Activated CD8-positive, alpha-beta memory T cell treated with anti-CD3 and anti-CD28 coated beads, Interleukin-2, amount 10 ng/mL, durations not matched to agents 7 days and 5 days (primary cell): ENCODE results near the gene NUDT4. TPM values are rescaled to one million over a fixed set of nuclear protein-coding genes. Genes with fewer than 3 reads are reported as not detected.
"Not testable (repeated sequence)": the region's sequence is repeated elsewhere in the genome, so short reads cannot be mapped to it uniquely, and the experiment has no call there.

Experiments
- ATAC-seq: fragments of 150-1000 bp; cut with Tn5 transposase; one replicate; pipeline ENCODE4 v1.10.0; 2021; ENCODE audit warnings: moderate library complexity
- CTCF ChIA-PET: fragments of 350-600 bp; sonication (Branson Sonifier 250); formaldehyde crosslinking; loops from one replicate; lab custom pipeline; 2021; ENCODE audit warnings: antibody characterized with exemption; lab: Charles Lee
- DNase-seq: peaks from one replicate; pipeline ENCODE4 v3.0.0-alpha.2; 2020
- H3K27ac Mint-ChIP-seq: one replicate; pipeline ENCODE4 v1.8.0; 2021; ENCODE audit warnings: mild to moderate bottlenecking, mixed read lengths
- H3K27me3 Mint-ChIP-seq: one replicate; pipeline ENCODE4 v1.8.0; 2021; ENCODE audit warnings: mixed read lengths
- H3K36me3 Mint-ChIP-seq: one replicate; pipeline ENCODE4 v1.8.0; 2021; ENCODE audit warnings: mild to moderate bottlenecking, mixed read lengths
- H3K4me1 Mint-ChIP-seq: one replicate; pipeline ENCODE4 v1.8.0; 2021; ENCODE audit warnings: mixed read lengths
- H3K4me3 Mint-ChIP-seq: one replicate; pipeline ENCODE4 v1.8.0; 2021; ENCODE audit warnings: mild to moderate bottlenecking, moderate library complexity, mixed read lengths
- H3K9me3 Mint-ChIP-seq: one replicate; pipeline ENCODE4 v1.8.0; 2022; ENCODE audit warnings: low read depth, mixed read lengths
- total RNA-seq, 2 experiments: library from RNA; stranded (reverse); gene quantifications; one replicate each; pipeline ENCODE4 v1.2.3, GENCODE V29; 2021

The NUDT4 gene
- total RNA-seq, 2 experiments from 2014 or later, result 42.8 to 63.8 TPM

DNA sequence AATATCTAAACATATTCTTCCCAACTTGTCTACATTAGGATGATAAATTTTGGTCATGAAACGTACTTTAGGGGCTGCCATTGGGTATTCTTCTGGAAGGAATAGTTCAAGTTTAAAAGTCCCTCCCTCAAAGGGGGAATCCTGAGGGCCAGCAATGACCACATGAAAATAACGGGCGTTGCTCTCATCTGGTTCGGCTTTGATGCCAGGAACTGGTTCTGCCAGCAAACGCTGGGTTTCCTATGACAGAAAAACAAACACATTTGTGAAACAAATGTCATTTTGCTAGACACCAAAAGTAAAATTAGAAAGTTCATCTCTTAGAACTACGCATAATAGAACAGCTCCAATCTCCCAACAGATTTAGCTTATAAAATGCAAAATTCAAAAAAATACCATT, 33.3 kb downstream of the NUDT4 start:
- H3K4me3 Mint-ChIP-seq, DNase-seq, ATAC-seq, H3K9me3 Mint-ChIP-seq, H3K27me3 Mint-ChIP-seq: not testable (repeated sequence)
- Mint-ChIP-seq H3K27ac (peak overlapping the region; percentile 40), H3K4me1 (peaks cover 59% of the 10 kb centered on the region), H3K36me3 (peaks cover 64% of the 10 kb centered on the region)
- CTCF ChIA-PET, result interaction anchor here (0.9 to 1.3 kb wide), 3 partner anchors 9 to 313 kb away, joined by 3 to 6 read pairs (median 4); no protein-coding TSS in a partner anchor

DNA sequence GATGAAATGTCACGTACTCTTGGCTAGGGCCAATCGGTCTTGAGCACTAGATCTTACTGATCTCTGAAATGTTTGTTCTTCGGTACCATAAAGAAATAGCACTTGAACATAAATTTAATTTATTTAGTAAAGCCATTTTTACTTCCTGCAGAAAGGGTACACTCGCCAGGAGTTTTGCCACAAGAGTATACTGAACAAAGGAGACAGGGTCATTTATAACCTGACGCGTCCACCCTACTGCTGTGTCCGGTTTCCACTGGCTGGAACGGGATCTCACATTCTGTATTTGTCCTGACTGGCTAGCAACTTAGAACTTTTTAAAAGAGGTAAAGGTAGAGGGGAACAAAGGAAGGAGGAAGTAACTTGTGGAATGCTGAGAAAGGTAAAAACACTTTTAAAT, 34.7 kb downstream of the NUDT4 start:
- not testable (repeated sequence) for ATAC-seq, DNase-seq, H3K27ac Mint-ChIP-seq, H3K27me3 Mint-ChIP-seq, H3K4me3 Mint-ChIP-seq, H3K9me3 Mint-ChIP-seq
- CTCF ChIA-PET, result interaction anchor here (3.9 kb wide), 1 partner anchor 16 kb away, joined by 19 read pairs; no protein-coding TSS in a partner anchor
- Mint-ChIP-seq H3K4me1 (peaks cover 73% of the 10 kb centered on the region), H3K36me3 (peaks cover 53% of the 10 kb centered on the region)

DNA sequence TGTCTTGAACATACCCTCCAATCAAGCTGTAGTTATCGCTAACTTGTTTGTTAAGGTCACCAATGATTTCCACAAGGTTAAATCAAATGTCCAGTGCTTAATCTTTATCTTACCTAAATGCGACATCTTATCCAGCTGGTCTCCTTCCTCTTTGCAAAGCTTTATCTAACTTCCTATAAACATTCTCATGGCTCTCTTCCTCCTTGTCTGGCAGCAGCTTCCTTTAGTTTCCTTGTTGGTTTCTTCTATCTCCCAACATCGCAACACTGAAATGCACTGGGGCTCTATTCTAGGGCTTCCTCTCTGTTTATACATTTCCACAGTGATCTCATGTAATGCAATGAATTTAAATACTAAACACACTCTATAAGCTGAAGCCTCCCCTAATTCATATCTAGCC, 35.3 kb downstream of the NUDT4 start:
- no peak for DNase-seq
- peaks cover 47% of the 10 kb centered on the region for H3K36me3 Mint-ChIP-seq

DNA sequence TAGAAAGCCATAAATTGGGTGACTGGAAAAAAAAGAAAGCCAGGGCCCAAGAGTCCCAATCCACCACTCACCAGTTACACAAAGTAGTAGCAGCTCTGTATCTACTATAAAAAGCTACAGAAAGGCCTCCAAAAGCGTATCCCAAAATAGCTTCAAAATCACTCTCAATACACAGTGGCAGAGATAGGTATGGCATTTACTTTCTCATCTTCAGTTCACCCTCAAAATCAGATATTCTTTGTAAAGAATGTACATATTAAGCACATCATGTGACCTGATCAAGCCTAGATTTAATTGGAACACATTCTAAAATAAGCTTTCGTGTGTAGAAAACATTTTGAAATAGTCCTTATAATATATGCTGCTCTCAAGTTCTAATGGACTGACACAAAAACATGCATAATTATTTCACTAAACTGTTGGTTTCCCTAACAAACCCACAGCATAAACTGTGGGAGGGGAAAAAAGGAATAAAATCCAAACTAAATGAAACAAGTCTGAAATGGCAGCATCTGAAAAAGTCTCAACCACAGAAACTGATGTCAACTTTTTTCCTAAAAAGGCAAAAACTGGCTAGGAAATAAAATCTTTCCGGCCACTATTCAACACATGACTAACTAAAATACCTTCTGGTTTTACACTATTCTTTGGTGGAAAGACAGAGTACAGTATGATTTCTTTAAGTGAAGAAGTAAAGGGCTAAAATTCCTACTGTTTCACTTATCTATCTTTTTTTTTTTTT, 38.2 kb downstream of the NUDT4 start:
- ATAC-seq (peak; percentile 43), DNase-seq (no peak)
- Mint-ChIP-seq H3K4me3 (peak overlapping the region; percentile 53), H3K9me3 (no peaks in the 10 kb centered on the region), H3K36me3 (peaks cover 25% of the 10 kb centered on the region), H3K4me1 (peaks cover 69% of the 10 kb centered on the region), H3K27ac (peak overlapping the region; percentile 75), H3K27me3 (no peaks in the 10 kb centered on the region)
- CTCF ChIA-PET, result interaction anchor here (0.8 to 3.9 kb wide), 4 partner anchors 9 to 39 kb away, joined by 3 to 19 read pairs (median 4); no protein-coding TSS in a partner anchor

More for the DNA sequence above, 35.3 kb downstream of the NUDT4 start:
- peaks cover 73% of the 10 kb centered on the region for H3K4me1 Mint-ChIP-seq
- H3K27me3 Mint-ChIP-seq, result no peaks in the 10 kb centered on the region
- ATAC-seq, result no peak
- H3K27ac Mint-ChIP-seq, result no peak overlapping the region
- H3K4me3 Mint-ChIP-seq, result no peak overlapping the region
- CTCF ChIA-PET, result interaction anchor here (0.7 to 3.9 kb wide), 2 partner anchors 16 to 689 kb away, joined by 3 to 19 read pairs; no protein-coding TSS in a partner anchor
- no peaks in the 10 kb centered on the region for H3K9me3 Mint-ChIP-seq

DNA sequence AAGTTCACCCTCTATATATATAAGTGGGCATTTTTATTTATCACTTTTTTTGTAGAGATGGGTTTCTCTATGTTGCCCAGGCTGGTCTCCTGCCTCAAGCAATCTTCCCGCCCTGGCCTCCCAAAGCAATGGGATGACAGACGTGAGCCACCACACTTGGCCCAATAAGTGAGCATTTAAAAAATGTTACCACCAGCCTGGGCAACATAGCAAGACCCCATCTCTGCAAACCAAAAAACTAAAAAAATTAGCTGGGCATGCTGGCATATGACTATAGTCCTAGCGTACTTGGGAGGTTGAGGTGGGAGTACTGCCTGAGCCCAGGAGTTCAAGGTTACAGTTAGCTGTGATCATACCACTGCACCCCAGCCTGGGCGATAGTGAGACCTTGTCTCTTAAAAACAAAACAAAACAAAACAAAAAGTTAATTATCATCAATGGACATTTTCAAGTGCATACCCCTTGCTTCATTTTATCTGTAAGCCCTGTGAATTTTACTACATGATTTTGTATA, 40.3 kb downstream of the NUDT4 start:
- DNase-seq (no peak), ATAC-seq (no peak)
- Mint-ChIP-seq H3K4me3 (no peak overlapping the region), H3K4me1 (peaks cover 77% of the 10 kb centered on the region), H3K9me3 (no peaks in the 10 kb centered on the region), H3K36me3 (peaks cover 18% of the 10 kb centered on the region), H3K27ac (peak overlapping the region; percentile 11), H3K27me3 (no peaks in the 10 kb centered on the region)
- CTCF ChIA-PET, result interaction anchor here (0.7 to 4.4 kb wide), 6 partner anchors 17 to 684 kb away, joined by 3 to 52 read pairs (median 6); no protein-coding TSS in a partner anchor

DNA sequence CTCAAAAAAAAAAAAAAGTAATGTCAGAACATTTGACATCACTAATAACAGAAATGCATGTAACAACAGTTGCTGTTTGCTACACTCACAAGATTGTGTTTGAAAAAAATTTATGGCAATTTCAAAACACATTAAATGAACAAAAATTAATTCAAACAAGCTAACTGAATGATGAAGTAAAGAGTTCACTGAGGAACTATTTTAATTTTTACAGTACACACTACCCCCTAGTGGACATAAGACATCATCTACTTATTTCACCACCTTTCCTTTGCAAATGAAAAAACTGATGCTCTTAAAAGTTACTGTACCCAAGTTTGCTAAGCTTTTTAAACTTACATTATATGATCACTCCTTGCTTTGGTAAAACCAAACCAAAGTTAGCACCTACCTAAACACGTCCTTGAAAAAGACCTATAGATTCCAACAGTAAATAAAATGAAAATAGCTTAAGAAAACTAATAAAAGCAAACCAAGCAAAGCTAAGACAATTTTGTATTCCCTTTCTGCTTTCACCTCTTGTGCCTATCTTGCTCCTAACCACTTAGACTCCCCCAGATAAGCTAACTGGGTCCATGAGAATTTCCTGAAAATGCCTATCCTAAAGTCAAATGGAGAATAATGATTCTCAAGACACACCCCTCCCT, 41.8 kb downstream of the NUDT4 start:
- CTCF ChIA-PET, result interaction anchor here (0.6 to 4.4 kb wide), 32 partner anchors 8 to 1242 kb away, joined by 3 to 52 read pairs (median 5); partner anchors contain the start of genes MRPL42 and UBE2N
- ATAC-seq, result peak; percentile 67
- peaks cover 77% of the 10 kb centered on the region for H3K4me1 Mint-ChIP-seq

DNA sequence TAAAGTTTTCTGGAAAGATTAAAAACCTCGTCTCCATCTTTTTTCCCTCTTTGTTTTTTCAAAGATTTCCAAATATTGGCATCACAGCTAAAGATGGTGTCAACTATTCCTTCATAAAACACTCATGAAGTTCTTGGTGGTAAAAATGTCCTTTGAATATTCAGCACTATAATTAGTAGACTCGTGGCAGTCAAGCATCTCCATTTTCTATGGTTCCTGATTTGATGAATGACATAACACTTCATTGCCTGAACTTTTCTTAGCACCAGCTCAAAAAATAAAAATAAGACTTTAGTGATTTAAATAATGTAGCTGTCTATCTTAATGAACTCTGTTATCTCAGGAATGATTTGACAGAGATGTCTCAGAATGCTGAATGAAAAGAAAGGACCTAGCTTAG, 44.3 kb downstream of the NUDT4 start:
- DNase-seq, result no peak
- CTCF ChIA-PET, result interaction anchor here (1.0 to 1.7 kb wide), 3 partner anchors 12 to 680 kb away, joined by 3 to 5 read pairs (median 5); no protein-coding TSS in a partner anchor
- no peaks in the 10 kb centered on the region for H3K27me3 Mint-ChIP-seq
- H3K27ac Mint-ChIP-seq, result no peak overlapping the region
- no peak for ATAC-seq
- H3K36me3 Mint-ChIP-seq, result peaks cover 12% of the 10 kb centered on the region
- peaks cover 77% of the 10 kb centered on the region for H3K4me1 Mint-ChIP-seq
- H3K9me3 Mint-ChIP-seq, result no peaks in the 10 kb centered on the region
- no peak overlapping the region for H3K4me3 Mint-ChIP-seq

More for the DNA sequence above, 41.8 kb downstream of the NUDT4 start:
- Mint-ChIP-seq H3K27ac (no peak overlapping the region), H3K27me3 (no peaks in the 10 kb centered on the region), H3K9me3 (no peaks in the 10 kb centered on the region), H3K4me3 (no peak overlapping the region), H3K36me3 (peaks cover 19% of the 10 kb centered on the region)
- DNase-seq, result no peak

DNA sequence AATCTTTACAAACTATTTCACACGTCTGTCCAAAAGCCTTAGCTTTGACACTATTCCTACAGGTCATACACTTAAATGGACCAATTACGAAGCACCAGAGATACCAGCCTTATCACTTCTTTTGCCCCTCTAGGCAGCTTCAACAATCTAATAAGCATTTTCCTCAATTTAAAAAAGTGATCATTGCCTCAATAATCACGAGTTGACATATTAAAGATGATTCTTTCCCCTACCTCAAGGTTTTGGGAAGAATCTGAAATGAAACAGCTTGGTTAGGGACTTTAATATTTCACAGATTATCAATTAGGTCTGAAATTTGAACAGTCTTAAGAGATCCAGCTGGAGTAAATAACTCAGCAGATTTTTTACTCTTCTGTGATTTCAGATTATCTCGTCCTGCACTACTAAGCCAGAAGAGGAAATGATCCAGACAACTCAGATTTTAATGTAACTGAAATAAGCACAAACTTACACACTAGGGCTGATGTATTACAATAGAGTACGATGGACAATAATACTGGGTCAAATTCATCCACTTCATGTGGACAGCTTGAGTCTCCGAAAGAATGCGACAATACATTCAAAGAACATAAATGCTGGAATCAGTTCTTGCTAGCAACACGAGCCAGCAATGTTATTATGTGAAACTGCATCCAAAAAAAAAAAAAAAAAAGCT, 48.1 kb downstream of the NUDT4 start:
- Mint-ChIP-seq H3K4me1 (peaks cover 71% of the 10 kb centered on the region), H3K27me3 (no peaks in the 10 kb centered on the region), H3K9me3 (no peaks in the 10 kb centered on the region), H3K36me3 (peaks cover 22% of the 10 kb centered on the region), H3K27ac (no peak overlapping the region), H3K4me3 (no peak overlapping the region)
- CTCF ChIA-PET, result interaction anchor here (1.1 to 3.3 kb wide), 6 partner anchors 10 to 676 kb away, joined by 3 to 13 read pairs (median 4); no protein-coding TSS in a partner anchor
- ATAC-seq, result no peak
- no peak for DNase-seq

DNA sequence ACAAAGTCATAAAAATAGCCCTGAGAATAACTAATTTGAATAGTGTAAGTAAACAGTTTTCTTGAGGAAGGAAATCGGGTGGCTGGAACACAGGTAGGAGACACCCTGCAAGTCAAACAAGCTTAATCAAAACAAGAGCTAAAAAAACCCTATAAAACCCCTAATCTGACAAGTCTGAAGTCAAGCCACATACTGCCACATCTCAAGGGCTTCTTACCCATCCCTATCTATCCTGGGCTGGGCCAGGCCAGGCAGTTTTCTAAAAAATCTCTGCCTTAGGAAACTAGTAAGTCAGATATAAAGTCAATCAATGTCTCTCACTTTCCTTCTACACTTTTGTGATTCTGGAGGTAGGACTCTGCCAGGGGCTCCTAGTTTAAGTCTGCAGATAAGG, 48.7 kb downstream of the NUDT4 start:
- Mint-ChIP-seq H3K4me3 (no peak overlapping the region), H3K4me1 (peaks cover 70% of the 10 kb centered on the region), H3K27me3 (no peaks in the 10 kb centered on the region), H3K36me3 (peaks cover 22% of the 10 kb centered on the region), H3K27ac (no peak overlapping the region), H3K9me3 (no peaks in the 10 kb centered on the region)
- CTCF ChIA-PET, result interaction anchor here (1.2 to 3.3 kb wide), 5 partner anchors 11 to 676 kb away, joined by 3 to 13 read pairs (median 4); no protein-coding TSS in a partner anchor
- ATAC-seq, result peak; percentile 39
- no peak for DNase-seq

DNA sequence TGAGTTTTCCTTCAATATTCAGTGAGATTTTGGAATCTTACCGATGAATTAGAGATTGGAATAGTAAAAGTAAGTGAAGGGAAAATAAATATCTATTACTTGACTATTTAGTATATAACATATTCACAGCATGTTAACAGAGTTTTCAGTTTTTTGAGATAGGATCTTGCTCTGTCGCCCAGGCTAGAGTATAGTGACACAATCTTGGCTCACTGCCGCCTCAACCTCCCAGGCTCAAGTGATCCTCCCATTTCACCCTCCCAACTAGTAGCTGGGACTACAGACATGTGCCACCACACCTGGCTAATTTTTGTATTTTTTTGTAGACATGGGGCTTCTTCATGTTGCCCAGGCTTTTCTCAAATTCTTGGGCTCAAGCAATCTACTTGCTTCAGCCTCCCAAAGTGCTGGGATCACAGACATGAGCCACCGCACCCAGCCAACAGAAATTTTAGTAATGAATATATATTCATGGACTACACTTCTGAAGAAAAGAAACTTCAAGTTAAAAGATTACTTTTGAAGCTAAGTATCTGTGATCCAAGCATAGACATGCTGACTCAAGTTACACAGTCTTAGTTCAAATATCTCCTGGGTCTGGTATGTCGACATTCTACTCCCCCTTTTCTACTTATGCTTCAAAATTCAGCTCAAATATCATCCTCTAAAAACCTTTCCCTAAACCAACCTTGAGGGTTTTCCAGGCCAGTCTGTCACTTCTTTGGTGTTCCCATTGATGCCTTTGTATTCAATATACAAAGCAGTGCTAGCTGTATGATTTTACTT, 50.2 kb downstream of the NUDT4 start:
- H3K4me1 Mint-ChIP-seq, result peaks cover 66% of the 10 kb centered on the region
- H3K4me3 Mint-ChIP-seq, result no peak overlapping the region
- ATAC-seq (no peak), DNase-seq (no peak)
- H3K9me3 Mint-ChIP-seq, result no peaks in the 10 kb centered on the region
- H3K27ac Mint-ChIP-seq, result peak overlapping the region; percentile 3
- peaks cover 24% of the 10 kb centered on the region for H3K36me3 Mint-ChIP-seq
- no peaks in the 10 kb centered on the region for H3K27me3 Mint-ChIP-seq
- CTCF ChIA-PET, result interaction anchor here (0.7 to 1.1 kb wide), 2 partner anchors 8 to 10 kb away, joined by 3 to 5 read pairs; no protein-coding TSS in a partner anchor

DNA sequence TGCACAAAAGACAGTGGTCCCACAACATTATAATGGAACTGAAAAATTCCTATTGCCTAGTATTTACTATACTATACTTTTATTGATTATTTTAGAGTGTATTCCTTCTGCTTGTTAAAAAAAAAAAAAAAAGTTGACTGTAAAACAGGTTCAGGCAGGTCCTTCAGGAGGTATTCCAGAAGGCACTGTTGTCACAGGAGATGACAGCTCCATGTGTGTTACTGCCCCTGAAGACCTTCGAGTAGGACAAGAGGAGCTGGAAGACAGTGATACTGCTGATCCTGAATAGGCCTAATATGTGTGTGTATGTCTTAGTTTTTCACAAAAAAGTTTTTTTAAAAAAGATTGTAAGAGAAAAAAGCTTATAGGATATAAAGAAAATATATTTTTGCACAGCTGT, 51.7 kb downstream of the NUDT4 start:
- H3K27ac Mint-ChIP-seq, result no peak overlapping the region
- H3K4me3 Mint-ChIP-seq, result no peak overlapping the region
- ATAC-seq (no peak), DNase-seq (no peak)
- H3K27me3 Mint-ChIP-seq, result no peaks in the 10 kb centered on the region
- peaks cover 18% of the 10 kb centered on the region for H3K36me3 Mint-ChIP-seq
- no peaks in the 10 kb centered on the region for H3K9me3 Mint-ChIP-seq
- peaks cover 62% of the 10 kb centered on the region for H3K4me1 Mint-ChIP-seq
- CTCF ChIA-PET, result interaction anchor here (0.8 to 1.2 kb wide), 3 partner anchors 9 to 13 kb away, joined by 3 to 8 read pairs (median 3); partner anchors contain the start of gene UBE2N

DNA sequence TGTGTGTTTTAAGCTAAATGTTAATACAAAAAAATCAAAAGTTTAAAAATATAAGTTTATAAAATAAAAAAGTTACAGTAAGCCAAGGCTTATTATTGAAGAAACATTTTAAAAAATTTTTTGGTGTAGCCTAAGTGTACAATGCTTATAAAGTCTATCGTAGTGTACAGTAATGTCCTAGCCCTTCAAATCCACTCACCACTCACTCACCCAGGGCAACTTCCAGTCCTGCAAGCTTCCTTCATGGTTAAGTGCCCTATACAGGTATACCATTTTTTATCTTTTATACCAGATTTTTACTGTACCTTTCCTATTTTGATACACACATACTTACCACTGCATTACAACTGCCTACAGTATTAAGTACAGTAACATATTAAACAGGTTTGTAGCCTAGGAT, 52.1 kb downstream of the NUDT4 start:
- Mint-ChIP-seq H3K4me3 (no peak overlapping the region), H3K9me3 (no peaks in the 10 kb centered on the region), H3K36me3 (peaks cover 18% of the 10 kb centered on the region), H3K4me1 (peaks cover 61% of the 10 kb centered on the region), H3K27me3 (no peaks in the 10 kb centered on the region), H3K27ac (no peak overlapping the region)
- no peak for ATAC-seq
- CTCF ChIA-PET, result interaction anchor here (0.8 to 1.2 kb wide), 3 partner anchors 9 to 12 kb away, joined by 3 to 8 read pairs (median 3); partner anchors contain the start of gene UBE2N
- DNase-seq, result no peak
